Inferior parietal cortex (tissue), 1 donor: ENCODE results near the gene PPFIBP1.
"Not testable (repeated sequence)": the region's sequence is repeated elsewhere in the genome, so short reads cannot be mapped to it uniquely, and the experiment has no call there.

ENCODE experiments used
- DNase-seq: peaks from one replicate; pipeline ENCODE4 v3.0.0-alpha.2; 2016; ENCODE audit errors: extremely low spot score

PPFIBP1 gene

GRCh38 chr12:27566159-27566558, 42.2 kb downstream of the PPFIBP1 start:
- DNase-seq: no peak

GRCh38 chr12:27566626-27567025, 42.6 kb downstream of the PPFIBP1 start:
- DNase-seq: no peak

- DNase-seq: no peak
Observed at GRCh38 chr12:27571463-27571862, 47.5 kb downstream of the PPFIBP1 start.

GRCh38 chr12:27572486-27573255, 48.7 kb downstream of the PPFIBP1 start:
- no peak for DNase-seq

- DNase-seq: no peak
Observed at GRCh38 chr12:27573972-27574371, 50.0 kb downstream of the PPFIBP1 start.

GRCh38 chr12:27575090-27575761, 51.2 kb downstream of the PPFIBP1 start:
- DNase-seq: no peak

GRCh38 chr12:27575762-27576118, 51.7 kb downstream of the PPFIBP1 start:
- DNase-seq: no peak

- no peak for DNase-seq
Observed at GRCh38 chr12:27576667-27577347, 52.8 kb downstream of the PPFIBP1 start.

- DNase-seq: no peak
Observed at GRCh38 chr12:27577688-27578087, 53.7 kb downstream of the PPFIBP1 start.

GRCh38 chr12:27578689-27579372, 54.8 kb downstream of the PPFIBP1 start:
- no peak for DNase-seq

- no peak for DNase-seq
Observed at GRCh38 chr12:27580561-27581330, 56.7 kb downstream of the PPFIBP1 start.

GRCh38 chr12:27581331-27581671, 57.3 kb downstream of the PPFIBP1 start:
- not testable (repeated sequence) for DNase-seq

GRCh38 chr12:27581833-27582232, 57.8 kb downstream of the PPFIBP1 start:
- not testable (repeated sequence) for DNase-seq

- not testable (repeated sequence) for DNase-seq
Observed at GRCh38 chr12:27582445-27582844, 58.4 kb downstream of the PPFIBP1 start.

GRCh38 chr12:27583057-27583797, 59.2 kb downstream of the PPFIBP1 start:
- DNase-seq: no peak

GRCh38 chr12:27583981-27584380, 60.0 kb downstream of the PPFIBP1 start:
- no peak for DNase-seq

GRCh38 chr12:27585739-27586265, 61.8 kb downstream of the PPFIBP1 start:
- no peak for DNase-seq

- DNase-seq: not testable (repeated sequence)
Observed at GRCh38 chr12:27588075-27588730, 64.2 kb downstream of the PPFIBP1 start.

- no peak for DNase-seq
Observed at GRCh38 chr12:27588776-27589175, 64.8 kb downstream of the PPFIBP1 start.

- DNase-seq: no peak
Observed at GRCh38 chr12:27589419-27589818, 65.4 kb downstream of the PPFIBP1 start.
